UCSD-AML1 (cell line): ENCODE measurements around the gene S100A10.

ENCODE experiments used
- DNase-seq: peaks from one replicate; lab custom pipeline; 2025; ENCODE audit not compliant: unreplicated experiment; lab: John Stamatoyannopoulos, UW

The S100A10 gene

GRCh38 chr1:151993734-151994496 is at the start of gene S100A10:
Gene S100A10, minus strand, starts transcription at chr1:151993859. Its CDS starts 7,629 bp downstream, at chr1:151986230.
- peak; percentile 27 for DNase-seq

- no peak for DNase-seq
Measured at GRCh38 chr1:152042030-152042429, 48.4 kb upstream of the S100A10 start.

- DNase-seq, result no peak
Measured at GRCh38 chr1:152039886-152040285, 46.2 kb upstream of the S100A10 start.

- no peak for DNase-seq
Measured at GRCh38 chr1:152039461-152039860, 45.8 kb upstream of the S100A10 start.

GRCh38 chr1:152038871-152039270 is 45.2 kb upstream of the S100A10 start:
- no peak for DNase-seq

GRCh38 chr1:152036267-152037216 is 42.9 kb upstream of the S100A10 start, which contains the start of gene S100A11:
Gene S100A11, minus strand, starts transcription at chr1:152037004. Its CDS starts 89 bp downstream, at chr1:152036915.
- peak; percentile 81 for DNase-seq

- no peak for DNase-seq
Measured at GRCh38 chr1:152035539-152036266, 42.0 kb upstream of the S100A10 start.

- DNase-seq, result peak; percentile 54
Measured at GRCh38 chr1:152034654-152035538, 41.2 kb upstream of the S100A10 start.

GRCh38 chr1:152034324-152034653 is 40.6 kb upstream of the S100A10 start:
- DNase-seq, result no peak

GRCh38 chr1:152029929-152030211 is 36.2 kb upstream of the S100A10 start:
- DNase-seq, result no peak

- no peak for DNase-seq
Measured at GRCh38 chr1:152029144-152029928, 35.7 kb upstream of the S100A10 start.

GRCh38 chr1:152026895-152027294 is 33.2 kb upstream of the S100A10 start:
- no peak for DNase-seq

- DNase-seq, result no peak
Measured at GRCh38 chr1:152024223-152024622, 30.6 kb upstream of the S100A10 start.

GRCh38 chr1:152023221-152023620 is 29.6 kb upstream of the S100A10 start:
- DNase-seq, result no peak

- no peak for DNase-seq
Measured at GRCh38 chr1:152022474-152022873, 28.8 kb upstream of the S100A10 start.

GRCh38 chr1:152021569-152021968 is 27.9 kb upstream of the S100A10 start:
- DNase-seq, result no peak

GRCh38 chr1:152020849-152021248 is 27.2 kb upstream of the S100A10 start:
- DNase-seq, result no peak

GRCh38 chr1:152018537-152018936 is 24.9 kb upstream of the S100A10 start:
- DNase-seq, result peak; percentile 14

- no peak for DNase-seq
Measured at GRCh38 chr1:152015766-152016165, 22.1 kb upstream of the S100A10 start.

GRCh38 chr1:152014943-152015342 is 21.3 kb upstream of the S100A10 start:
- DNase-seq, result no peak
